Upper lobe of left lung (tissue), 4 donors: ENCODE measurements around the gene ATG4B.

ENCODE experiments used
- POLR2A ChIP-seq, 4 donors: fragments of 450-650 bp; IDR thresholded peaks; one replicate each; pipeline ENCODE4 v1.5.1; 2016 to 2017; ENCODE audit warnings: antibody characterized with exemption in 4 of 4, mild to moderate bottlenecking in 2 of 4
- POLR2AphosphoS5 ChIP-seq, 2 donors: sonication (generic); formaldehyde crosslinking; IDR thresholded peaks; one replicate each; pipeline ENCODE4 v1.5.1; 2017; ENCODE audit warnings: antibody characterized with exemption in 2 of 2
- TF ChIP-seq, protein P1 (sequence below), 6 experiments: fragments of 450-650 bp in 4 of 6; fragments of 200-600 bp in 2 of 6; sonication (generic) in 2 of 6; IDR thresholded peaks; one replicate each; pipeline ENCODE4 v1.5.1; 2016 to 2019; ENCODE audit warnings: antibody characterized with exemption in 6 of 6

- TF ChIP-seq, protein P1, sequence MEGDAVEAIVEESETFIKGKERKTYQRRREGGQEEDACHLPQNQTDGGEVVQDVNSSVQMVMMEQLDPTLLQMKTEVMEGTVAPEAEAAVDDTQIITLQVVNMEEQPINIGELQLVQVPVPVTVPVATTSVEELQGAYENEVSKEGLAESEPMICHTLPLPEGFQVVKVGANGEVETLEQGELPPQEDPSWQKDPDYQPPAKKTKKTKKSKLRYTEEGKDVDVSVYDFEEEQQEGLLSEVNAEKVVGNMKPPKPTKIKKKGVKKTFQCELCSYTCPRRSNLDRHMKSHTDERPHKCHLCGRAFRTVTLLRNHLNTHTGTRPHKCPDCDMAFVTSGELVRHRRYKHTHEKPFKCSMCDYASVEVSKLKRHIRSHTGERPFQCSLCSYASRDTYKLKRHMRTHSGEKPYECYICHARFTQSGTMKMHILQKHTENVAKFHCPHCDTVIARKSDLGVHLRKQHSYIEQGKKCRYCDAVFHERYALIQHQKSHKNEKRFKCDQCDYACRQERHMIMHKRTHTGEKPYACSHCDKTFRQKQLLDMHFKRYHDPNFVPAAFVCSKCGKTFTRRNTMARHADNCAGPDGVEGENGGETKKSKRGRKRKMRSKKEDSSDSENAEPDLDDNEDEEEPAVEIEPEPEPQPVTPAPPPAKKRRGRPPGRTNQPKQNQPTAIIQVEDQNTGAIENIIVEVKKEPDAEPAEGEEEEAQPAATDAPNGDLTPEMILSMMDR (IDR thresholded peaks at IDR 0.05): no peak
- no peak for TF ChIP-seq POLR2A (IDR thresholded peaks at IDR 0.05)
- TF ChIP-seq POLR2AphosphoS5 (IDR thresholded peaks at IDR 0.05): no peak
These were observed 28.6 kb upstream of the ATG4B start for GRCh38 chr2:241608881-241609280.
